Measurements from ENCODE around the gene FZD4.
A peak's percentile ranks its signal among the peaks of the same experiment; 100 is the strongest.
"Not testable (repeated sequence)": the region's sequence is repeated elsewhere in the genome, so short reads cannot be mapped to it uniquely, and the experiment has no call there.

Gene FZD4

DNA sequence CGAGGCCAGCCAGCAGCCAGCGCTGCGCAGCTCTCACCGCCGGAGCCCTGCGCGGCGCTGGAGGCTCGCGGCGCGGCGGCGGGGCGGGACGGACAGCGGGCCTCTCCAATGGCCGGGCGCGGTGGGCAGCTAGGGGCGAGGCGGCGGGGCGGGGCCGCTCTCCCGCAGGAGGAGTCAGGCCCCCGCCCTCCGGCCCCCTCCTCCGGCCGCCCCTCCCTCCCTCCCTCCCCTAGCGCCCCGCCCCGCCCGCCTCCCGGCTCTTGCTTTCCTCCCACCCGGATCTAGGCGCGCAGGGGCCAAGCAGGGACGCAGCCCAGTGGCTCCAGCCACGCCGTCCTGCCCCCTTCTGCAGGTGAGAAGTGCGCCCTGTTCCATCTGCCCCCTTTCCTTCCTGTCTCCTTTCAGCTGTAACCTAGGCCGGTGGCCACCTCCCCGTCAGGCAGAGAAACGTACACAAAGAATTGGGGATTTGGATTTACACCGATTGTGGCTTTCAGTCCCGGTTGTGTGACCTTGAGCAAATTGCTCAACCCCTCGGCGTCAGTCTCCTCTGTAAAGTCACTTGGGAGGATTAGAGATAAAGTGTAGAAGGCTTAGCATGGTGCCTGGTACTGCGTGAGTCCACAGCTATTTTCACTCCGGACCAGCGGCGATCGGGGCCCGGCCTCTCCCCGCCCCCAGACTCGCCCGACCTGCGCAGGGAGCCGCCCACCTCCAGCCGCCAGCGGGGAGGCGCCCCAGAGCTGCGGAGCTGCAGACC is at the start of gene FZD4:
TSS of gene FZD4 (minus strand) at position 35 of the 760 bp plus-strand sequence. CDS start 310 bp downstream, outside the sequence.
- peak; percentile 95 for DNase-seq (ENCODE audit: low spot score)
- H3K4me3 ChIP-seq, result peak within 1 kb of the TSS; percentile 99
- peak within 1 kb of the TSS; percentile 74 to 98 for H3K27ac ChIP-seq
- TF ChIP-seq, protein P1, sequence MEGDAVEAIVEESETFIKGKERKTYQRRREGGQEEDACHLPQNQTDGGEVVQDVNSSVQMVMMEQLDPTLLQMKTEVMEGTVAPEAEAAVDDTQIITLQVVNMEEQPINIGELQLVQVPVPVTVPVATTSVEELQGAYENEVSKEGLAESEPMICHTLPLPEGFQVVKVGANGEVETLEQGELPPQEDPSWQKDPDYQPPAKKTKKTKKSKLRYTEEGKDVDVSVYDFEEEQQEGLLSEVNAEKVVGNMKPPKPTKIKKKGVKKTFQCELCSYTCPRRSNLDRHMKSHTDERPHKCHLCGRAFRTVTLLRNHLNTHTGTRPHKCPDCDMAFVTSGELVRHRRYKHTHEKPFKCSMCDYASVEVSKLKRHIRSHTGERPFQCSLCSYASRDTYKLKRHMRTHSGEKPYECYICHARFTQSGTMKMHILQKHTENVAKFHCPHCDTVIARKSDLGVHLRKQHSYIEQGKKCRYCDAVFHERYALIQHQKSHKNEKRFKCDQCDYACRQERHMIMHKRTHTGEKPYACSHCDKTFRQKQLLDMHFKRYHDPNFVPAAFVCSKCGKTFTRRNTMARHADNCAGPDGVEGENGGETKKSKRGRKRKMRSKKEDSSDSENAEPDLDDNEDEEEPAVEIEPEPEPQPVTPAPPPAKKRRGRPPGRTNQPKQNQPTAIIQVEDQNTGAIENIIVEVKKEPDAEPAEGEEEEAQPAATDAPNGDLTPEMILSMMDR (IDR thresholded peaks at IDR 0.05), result no peak

DNA sequence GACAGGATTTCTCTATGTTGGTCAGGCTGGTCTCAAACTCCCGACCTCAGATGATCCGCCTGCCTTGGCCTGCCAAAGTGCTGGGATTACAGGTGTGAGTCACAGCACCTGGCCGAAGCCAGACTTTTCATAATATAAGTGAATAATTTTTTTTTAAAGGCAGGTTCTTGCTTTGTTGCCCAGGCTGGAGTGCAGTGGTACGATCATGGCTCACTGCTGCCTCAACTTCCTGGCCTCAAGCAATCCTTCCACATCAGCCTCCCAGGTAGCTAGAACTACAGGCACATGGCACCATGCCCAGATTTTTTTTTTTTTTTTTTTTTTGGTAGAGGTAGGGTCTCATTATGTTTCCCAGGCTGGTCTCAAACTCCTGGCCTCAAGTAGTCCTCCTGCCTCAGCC is 49.1 kb upstream of the FZD4 start:
- not testable (repeated sequence) for H3K27ac ChIP-seq; DNase-seq (ENCODE audit: low spot score)

DNA sequence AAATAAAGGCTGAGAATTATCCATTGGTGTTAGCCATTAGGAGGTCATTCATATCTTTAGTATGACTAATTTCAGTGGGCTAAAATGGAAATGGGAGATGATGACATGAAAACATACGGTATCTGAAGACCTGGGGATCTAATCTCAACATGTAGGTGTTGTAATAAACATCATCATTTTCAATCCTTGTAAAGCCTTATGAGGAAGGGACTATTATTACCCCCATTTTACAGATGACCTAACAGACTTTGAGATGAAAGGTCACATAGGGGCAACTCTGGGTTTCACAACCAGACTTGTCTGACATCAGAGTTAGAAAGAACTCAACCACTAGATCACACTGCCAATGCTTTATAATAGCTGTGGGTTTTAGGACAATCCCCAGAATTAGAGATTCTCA is 47.7 kb upstream of the FZD4 start:
- DNase-seq (ENCODE audit: low spot score), result no peak
- Histone ChIP-seq H3K27ac (no peak overlapping the region), H3K4me3 (no peak overlapping the region)
- TF ChIP-seq, protein P1 (IDR thresholded peaks at IDR 0.05), result no peak

More for the DNA sequence above, 49.1 kb upstream of the FZD4 start:
- H3K4me3 ChIP-seq, result not testable (repeated sequence)

DNA sequence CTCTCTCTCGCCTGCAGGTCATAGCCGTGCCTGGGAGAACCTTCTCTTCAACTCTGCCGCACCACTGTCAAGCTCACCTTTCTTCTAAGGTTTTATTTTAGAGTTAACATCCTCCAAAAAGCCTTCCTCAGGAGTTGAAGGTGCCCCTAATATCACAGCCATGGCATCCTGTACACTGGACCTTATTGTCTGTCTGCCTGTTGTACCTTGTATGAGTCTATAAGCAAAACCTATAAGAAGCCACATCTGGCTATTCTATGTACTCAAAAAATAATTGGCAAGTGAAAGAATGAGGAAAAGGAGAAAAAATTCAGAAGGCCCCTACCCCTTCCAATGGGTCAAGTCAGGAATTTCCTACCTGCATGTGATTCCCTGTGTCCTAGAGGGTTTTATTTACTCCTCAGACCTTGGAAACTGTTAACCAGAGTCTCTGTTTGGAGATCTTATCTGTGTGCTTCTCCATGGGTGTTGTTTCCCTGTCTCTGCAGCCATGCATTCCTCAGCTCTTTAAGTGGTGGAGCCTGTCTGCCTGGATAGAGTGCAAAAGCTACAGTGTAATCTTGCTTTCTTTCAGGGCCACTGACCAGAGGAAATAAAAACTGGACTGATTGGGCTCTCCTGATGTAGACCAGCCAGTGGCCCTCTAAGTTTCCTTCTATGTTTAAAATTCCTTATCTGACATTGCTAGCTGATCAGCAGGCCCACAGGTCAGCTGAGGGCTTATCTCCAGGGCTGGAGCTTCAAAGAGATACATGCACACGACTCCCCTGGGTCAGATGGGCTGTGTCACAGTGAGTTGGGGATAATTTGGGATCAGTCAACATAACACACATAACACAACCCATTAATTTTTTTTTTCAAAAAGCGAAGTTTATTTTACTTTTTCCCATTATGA is 44.9 kb upstream of the FZD4 start:
- DNase-seq (ENCODE audit: low spot score), result no peak
- TF ChIP-seq, protein P1 (IDR thresholded peaks at IDR 0.05), result no peak
- peak overlapping the region in 1 of 2 donors; percentile 36 for H3K27ac ChIP-seq

DNA sequence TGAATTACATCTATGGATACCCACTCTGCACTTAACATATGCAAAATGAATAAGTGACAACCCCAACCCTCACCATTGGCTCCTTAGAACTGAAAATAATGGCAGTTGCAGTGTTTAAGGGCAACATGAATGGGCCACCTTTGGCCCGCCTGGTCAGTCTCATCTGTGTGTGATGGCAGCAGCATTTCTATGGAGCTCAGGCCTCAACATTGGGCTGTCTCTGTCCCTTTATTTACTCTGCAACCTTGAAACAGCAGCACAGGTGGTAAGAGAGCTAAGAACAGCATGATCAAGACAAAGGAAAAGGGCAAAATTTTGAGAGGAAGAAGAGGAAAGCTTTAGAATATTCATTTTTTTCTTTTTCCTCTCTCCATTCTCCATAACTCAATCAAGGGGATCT is 44.2 kb upstream of the FZD4 start:
- DNase-seq (ENCODE audit: low spot score), result no peak
- TF ChIP-seq, protein P1 (IDR thresholded peaks at IDR 0.05), result no peak
- Histone ChIP-seq H3K27ac (no peak overlapping the region), H3K4me3 (no peak overlapping the region)

More for the DNA sequence above, 44.9 kb upstream of the FZD4 start:
- no peak overlapping the region for H3K4me3 ChIP-seq

DNA sequence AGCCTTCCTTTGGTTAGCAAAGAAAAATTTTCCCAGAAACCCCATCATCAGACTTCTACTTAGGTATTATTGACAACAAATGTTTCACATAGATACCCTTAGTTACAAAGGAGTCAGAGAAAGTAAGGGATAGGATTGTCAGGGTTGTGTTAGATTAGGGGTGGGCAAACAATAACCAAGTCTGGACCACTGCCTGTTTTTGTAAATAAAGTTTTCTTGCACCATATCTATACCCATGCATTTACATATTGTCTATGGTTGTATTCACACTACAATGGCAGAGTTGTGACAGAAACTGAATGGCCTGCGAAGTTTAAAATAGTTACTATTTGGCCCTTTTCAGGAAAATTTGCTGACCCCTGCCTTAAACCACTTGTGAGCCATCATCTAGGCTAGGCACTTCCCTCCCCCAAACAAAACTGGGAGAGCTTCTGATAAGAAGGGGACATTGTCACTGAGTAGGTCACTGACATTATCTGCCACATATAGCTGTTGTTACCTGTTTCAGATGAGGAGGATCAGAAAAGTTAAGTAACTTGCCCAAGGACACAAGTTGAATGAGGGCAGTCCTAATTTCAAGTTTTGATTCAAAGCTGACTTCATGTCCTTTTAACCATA is 41.9 kb upstream of the FZD4 start:
- Histone ChIP-seq H3K27ac (no peak overlapping the region), H3K4me3 (no peak overlapping the region)
- no peak for DNase-seq (ENCODE audit: low spot score)
- TF ChIP-seq, protein P1 (IDR thresholded peaks at IDR 0.05), result no peak

DNA sequence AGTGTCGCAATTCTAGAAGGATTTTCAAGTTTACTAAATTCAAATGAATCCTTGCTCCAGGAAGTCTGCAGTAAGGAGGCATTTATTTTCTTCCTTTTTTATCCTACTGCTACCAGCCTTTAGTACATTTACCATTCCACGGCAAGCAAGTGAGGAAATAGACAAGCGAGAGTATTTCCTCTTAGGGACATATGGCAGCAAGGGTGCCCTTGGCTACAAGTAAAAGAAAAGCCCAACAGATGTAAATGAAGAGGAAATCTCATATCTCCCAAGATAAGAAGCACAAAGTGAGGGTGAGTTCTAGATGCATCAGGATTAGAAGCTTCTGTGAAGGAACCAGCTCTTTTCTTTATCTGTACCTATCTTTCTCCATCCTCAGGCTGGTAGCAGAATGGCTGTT is 37.8 kb upstream of the FZD4 start:
- TF ChIP-seq, protein P1 (IDR thresholded peaks at IDR 0.05), result no peak
- DNase-seq (ENCODE audit: low spot score), result no peak
- H3K27ac ChIP-seq, result no peak overlapping the region
- no peak overlapping the region for H3K4me3 ChIP-seq

DNA sequence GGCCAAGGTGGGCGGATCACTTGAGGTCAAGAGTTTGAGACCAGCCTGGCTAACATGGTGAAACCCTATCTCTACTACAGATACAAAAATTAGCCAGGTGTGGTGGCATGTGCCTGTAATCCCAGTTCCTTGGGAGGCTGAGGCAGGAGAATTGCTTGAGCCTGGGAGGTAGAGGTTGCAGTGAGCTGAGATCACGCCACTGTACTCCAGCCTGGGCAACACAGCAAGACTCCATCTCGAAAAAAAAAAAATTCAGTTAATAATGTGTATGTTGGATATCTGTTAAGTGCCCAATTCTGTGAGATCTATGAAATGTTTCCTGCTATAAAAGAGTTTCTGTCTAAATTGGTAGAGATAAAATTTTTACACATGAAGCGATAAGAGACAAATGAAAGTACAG is 37.1 kb upstream of the FZD4 start:
- H3K27ac ChIP-seq; DNase-seq (ENCODE audit: low spot score); H3K4me3 ChIP-seq: not testable (repeated sequence)
